HG02970 (cell line): ENCODE measurements around the gene BTBD9.

ENCODE experiments used
- ATAC-seq: cut with Tn5 transposase; IDR thresholded peaks from one replicate; pipeline ENCODE4 v1.9.1; 2021; ENCODE audit warnings: mild to moderate bottlenecking, moderate library complexity, moderate number of reproducible peaks; ENCODE audit not compliant: unreplicated experiment, low FRiP score

The BTBD9 gene

DNA sequence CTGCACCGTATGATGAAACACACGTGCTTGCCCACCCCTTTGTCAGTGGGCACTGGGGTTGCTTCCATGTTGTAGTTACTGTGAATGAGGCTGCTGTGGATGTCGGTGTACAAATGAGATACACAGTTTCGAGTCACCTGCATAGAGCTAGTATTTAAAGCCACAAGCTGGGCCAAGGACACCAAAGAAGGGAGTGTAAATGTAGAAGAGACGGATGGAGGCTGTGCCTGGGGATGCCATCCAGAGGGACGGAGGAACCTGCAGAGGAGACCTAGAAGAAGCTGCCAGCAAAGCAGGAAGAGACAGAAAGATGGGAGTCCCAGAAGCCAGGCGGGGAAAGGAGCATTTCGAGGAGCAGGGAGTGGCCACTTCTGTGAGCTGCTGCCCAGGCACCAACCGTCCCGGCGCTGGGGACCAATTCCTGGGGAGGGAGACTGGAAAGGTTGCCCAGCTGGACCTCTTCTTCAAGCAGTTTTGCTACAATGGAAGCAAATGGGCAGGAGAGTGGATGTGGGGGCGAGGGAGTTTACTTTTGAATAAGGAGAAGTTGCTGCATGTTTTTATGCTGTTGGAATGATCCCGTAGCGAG lies 480.9 kb downstream of the BTBD9 start:
- ATAC-seq: no peak

GRCh38 chr6:38157905-38158304 lies 481.8 kb downstream of the BTBD9 start:
- no peak for ATAC-seq

- no peak for ATAC-seq
Observed at GRCh38 chr6:38156818-38157565, 482.7 kb downstream of the BTBD9 start.

GRCh38 chr6:38155621-38156204 lies 484.0 kb downstream of the BTBD9 start:
- ATAC-seq: no peak

DNA sequence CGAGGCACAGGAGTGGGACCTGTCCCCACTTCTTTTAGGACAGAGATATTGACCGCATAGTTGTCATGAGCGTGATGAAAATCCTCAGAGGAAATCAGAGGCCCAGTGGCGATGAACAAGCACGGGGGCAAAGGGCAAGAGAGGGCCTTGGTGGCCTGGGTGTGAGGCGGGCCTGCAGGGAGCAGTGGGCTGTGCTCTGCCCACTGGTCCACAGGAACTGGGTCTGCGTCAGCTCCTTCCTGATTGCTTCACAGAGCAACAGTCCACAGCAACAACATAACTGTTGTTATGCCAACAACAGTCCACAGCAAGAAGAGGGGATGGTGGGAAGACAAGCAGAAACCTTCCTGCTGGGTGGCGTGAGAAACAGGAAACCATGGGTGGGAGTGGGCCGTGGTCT lies 484.6 kb downstream of the BTBD9 start:
- no peak for ATAC-seq

DNA sequence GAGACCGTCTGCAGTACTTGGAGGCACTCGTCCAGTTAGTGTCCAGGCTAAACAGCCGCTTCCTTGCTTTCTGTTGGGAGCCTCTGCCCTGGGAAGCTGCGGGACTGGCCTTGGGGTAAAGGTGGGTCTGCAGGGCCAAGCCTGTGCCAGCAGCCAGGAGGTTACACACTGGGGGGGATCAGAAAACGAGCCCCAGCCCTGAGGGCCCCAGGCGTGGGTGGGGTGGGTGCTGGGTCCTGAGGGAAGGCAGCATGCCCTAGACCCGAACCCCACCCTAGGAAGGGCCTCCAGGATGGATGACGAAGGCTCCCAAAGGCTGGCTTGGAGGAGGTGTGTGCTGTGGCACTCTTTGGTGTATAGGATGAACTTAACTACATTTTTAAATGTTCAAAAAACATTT lies 485.0 kb downstream of the BTBD9 start:
- ATAC-seq: no peak

- no peak for ATAC-seq
Observed at GRCh38 chr6:38153798-38154345, 485.9 kb downstream of the BTBD9 start.

- no peak for ATAC-seq
Observed at GRCh38 chr6:38153076-38153797, 486.5 kb downstream of the BTBD9 start.

DNA sequence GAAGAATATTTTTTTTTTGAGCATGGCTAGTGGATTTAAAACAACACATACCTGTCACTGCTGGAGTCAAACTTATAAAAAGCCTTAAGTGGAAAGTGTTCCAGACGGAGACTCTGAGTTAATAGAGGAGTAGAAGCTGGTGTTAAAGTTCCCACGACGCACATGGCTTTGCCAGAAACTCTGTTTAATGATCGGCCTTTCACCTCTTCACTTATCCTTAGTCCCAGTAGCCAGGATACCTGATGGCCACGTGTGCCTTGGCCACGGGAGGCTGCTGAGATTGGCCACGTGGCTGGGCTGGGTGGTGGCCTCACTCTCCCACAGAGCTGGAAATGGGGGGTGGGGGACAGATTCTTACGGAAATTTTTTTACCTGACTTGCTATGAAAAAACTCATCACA lies 487.1 kb downstream of the BTBD9 start:
- ATAC-seq: no peak

GRCh38 chr6:38151580-38152500 lies 487.9 kb downstream of the BTBD9 start:
- ATAC-seq: no peak

DNA sequence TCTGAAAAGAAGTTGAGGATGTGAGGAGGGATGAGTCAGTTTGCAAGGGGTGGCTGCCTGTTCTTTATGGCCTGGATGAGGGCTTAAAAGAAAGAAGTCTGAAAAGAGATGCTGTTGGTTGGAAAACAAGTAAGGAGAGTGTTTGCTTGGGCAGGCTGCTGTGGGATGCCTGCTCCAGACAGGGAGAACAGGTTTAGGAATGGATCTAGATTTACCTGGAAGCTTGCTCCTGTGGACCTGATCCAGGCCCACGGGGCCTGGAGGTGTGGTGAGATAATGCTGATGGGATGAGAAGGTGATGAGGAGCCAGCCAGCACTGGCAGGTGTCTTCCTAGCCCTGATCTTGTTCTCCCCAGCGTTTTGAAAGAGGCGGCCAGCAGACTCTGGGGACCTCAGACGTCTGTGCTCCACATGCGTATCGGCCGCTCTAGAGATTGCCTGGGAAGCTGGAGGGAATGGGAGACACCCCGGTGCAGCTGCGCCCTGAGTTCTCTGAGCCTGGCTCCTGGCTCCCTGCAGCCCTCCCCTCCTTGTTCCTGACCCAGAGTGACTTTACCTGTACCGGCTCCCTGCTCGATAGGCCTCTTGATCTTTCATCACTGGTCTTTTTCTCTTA lies 488.9 kb downstream of the BTBD9 start:
- ATAC-seq: no peak

DNA sequence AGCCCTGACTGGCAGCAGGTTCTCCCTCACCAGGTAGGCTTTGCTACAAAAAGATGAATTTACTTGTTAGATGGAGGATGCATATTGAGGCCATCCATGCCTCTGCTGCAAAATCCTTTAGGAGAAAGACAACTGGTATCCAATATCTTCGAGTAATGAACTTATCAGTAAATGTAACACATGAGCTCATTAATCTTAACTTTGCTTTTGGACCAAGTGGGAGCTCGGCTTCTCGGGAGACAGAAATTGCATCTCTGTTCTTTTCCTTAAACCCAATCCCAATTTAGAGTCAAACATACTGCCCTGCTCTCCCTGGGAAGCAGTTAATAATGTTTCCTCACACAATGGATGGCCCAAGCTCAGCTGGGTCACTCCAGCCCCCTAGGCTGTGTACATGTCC lies 489.7 kb downstream of the BTBD9 start:
- no peak for ATAC-seq

DNA sequence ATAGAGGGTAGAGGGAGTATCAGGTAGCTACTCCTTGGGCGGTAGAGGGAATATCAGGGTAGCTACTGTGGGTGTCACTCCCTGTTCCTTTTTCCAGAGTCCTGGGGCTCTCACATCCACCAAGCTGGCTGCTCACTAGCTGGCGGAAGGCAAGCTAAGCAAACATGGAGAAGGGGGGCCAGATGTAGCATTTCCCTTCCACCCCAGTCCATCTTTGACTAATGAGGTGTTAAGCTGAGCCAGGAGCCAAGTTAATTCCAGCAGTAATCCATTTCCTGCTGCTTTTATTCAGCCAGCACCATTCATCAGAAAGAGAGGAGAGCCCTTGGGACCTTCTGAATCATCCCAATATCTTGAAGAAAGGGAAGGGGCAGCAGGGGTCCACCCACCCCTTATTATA lies 490.2 kb downstream of the BTBD9 start:
- ATAC-seq: no peak

- no peak for ATAC-seq
Observed at GRCh38 chr6:38148606-38149005, 491.1 kb downstream of the BTBD9 start.

DNA sequence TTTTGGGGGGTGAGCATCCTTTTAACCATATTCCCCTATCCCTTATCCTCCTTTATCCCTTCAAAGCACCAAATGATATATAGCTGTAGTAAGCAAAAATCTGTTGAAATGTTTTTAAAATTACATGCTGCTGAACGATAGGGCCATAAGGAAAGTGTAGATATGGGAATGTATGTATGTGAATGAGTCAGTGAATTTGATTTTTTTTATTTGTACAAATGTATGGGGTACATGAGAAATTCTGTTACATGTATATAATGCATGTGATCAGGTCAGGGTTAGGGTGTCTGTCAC lies 493.0 kb downstream of the BTBD9 start:
- no peak for ATAC-seq

DNA sequence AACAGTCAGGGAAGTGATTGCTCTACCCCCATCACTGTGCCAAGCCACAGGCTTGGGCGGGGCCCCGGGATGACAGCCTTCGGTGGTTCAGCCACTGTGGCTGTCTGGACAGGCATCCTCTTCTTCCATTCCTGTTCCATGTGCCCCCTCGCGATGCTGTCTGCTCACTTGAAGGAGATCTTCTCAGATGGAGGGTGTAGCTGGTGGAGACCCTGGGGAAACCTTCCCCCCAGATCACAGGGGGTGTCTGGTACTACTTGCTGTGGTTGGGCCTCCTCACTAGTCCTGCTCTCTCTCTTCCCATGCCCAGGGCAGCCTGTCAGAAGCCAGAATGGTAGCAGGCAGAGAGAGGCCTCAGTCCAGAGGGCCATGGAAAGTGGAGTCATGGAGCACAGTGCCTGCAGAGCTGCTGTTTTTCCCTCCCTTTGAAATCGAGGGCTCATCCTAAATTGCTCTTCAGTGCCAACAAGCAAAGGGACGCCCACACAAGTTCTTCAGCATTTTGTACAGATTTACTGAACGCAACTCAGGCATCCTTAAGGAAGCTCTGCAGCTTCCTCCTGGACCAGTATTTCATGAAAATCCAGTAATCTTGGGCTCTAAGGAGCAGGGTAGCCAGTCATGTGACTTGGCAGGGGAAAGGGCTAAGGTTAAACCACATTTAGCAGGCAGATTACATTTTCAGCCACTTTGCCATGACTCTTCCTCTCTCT lies 493.6 kb downstream of the BTBD9 start:
- no peak for ATAC-seq

DNA sequence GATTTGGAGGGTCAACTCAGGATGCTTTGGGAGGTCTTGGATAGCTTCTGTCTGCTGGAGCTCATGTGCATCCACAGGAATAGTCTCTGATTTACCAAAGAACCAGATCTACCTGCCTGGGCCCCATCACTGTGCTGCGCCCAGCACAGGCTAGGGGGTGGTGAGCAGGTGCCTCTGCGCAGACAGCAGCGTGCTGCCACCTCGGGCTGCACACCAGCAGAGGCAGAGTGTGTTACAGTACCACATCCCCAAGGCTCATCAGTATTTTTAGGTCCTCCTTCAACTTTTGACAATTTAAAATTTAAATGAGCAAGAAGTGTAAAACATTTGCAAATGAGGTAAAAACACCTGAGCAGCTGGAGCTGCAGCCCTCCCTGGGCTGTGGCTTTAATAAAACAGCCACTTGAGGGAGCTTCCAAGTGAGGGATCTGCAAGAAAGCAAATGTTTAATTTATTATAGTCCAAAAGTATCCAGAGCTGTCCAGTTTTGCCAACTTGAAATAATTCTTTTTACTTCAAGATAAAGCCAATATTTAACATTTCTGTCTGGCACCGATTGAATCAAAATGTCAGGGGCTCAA lies 495.3 kb downstream of the BTBD9 start:
- ATAC-seq: no peak

DNA sequence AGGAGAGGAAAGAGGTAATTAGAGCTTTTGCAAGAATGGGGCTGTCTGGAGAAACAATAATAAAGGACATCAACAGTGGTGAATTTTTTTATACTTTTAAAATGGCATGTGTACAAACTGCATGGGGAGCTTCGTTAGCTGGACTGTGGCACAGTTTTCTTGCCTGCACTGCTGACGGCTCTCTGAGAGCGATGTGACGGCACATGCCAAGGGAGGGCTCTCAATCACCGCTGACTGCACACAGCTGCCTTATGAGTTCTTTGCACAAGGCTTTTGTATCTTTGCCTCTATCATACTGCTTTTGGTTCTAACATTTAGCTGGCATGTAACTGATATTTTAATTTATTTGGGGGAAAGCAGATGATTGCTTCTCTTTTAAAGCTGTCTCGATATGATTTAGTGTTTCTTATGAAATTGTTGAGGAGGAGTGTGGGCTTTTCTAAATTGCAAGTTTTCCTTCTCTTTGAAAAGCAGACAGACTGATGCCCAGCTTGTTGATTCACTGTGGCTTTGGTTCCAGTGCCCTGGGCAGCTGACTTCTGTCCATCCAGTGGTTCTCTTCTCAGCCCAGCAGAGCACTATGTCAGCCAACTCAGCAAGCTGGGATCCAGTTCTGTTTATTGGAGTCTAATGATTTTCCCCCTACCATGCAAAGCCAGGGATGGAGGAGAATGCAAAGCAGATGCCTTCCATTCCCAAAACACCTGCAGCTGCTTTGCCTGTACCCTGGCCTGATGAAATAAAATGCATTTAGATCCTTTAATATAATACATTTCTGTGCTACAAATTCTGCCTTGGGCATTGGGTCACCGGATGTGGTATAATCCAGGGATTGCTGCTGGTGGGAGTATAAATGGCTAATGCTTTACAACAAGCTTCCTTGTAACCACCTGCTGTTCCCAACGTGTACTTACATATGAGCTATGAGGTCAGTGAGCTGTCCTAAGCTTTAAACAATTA lies 496.3 kb downstream of the BTBD9 start:
- no peak for ATAC-seq
